GM21576 (cell line): ENCODE data around the gene GABRR2.
"Not testable (repeated sequence)": the region's sequence is repeated elsewhere in the genome, so short reads cannot be mapped to it uniquely, and the experiment has no call there.

Source experiments
- ATAC-seq: cut with Tn5 transposase; IDR thresholded peaks from one replicate; pipeline ENCODE4 v1.9.1; 2021; ENCODE audit warnings: mild to moderate bottlenecking, moderate library complexity; ENCODE audit not compliant: unreplicated experiment

The GABRR2 gene

GRCh38 chr6:89260832-89261231, 54.3 kb downstream of the GABRR2 start:
- no peak for ATAC-seq

- ATAC-seq, result peak; percentile 40
Measured at GRCh38 chr6:89260310-89260709, 54.8 kb downstream of the GABRR2 start.

- peak; percentile 69 for ATAC-seq
Measured at GRCh38 chr6:89258912-89259311, 56.2 kb downstream of the GABRR2 start.

- ATAC-seq, result no peak
Measured at GRCh38 chr6:89257781-89258180, 57.3 kb downstream of the GABRR2 start.

- ATAC-seq, result no peak
Measured at GRCh38 chr6:89257346-89257745, 57.8 kb downstream of the GABRR2 start.

- ATAC-seq, result no peak
Measured at GRCh38 chr6:89255417-89255816, 59.7 kb downstream of the GABRR2 start.

- no peak for ATAC-seq
Measured at GRCh38 chr6:89254569-89254968, 60.5 kb downstream of the GABRR2 start.

GRCh38 chr6:89252907-89253306, 62.2 kb downstream of the GABRR2 start:
- no peak for ATAC-seq

GRCh38 chr6:89251976-89252375, 63.1 kb downstream of the GABRR2 start:
- no peak for ATAC-seq

- ATAC-seq, result no peak
Measured at GRCh38 chr6:89251170-89251569, 63.9 kb downstream of the GABRR2 start.

- ATAC-seq, result no peak
Measured at GRCh38 chr6:89250239-89250638, 64.9 kb downstream of the GABRR2 start.

GRCh38 chr6:89244241-89244985, 70.7 kb downstream of the GABRR2 start:
- no peak for ATAC-seq

- no peak for ATAC-seq
Measured at GRCh38 chr6:89243331-89243629, 71.8 kb downstream of the GABRR2 start.

GRCh38 chr6:89242574-89243330, 72.3 kb downstream of the GABRR2 start:
- no peak for ATAC-seq

GRCh38 chr6:89239338-89239737, 75.8 kb downstream of the GABRR2 start:
- ATAC-seq, result no peak

- ATAC-seq, result no peak
Measured at GRCh38 chr6:89237158-89237557, 77.9 kb downstream of the GABRR2 start.

GRCh38 chr6:89233605-89234004, 81.5 kb downstream of the GABRR2 start:
- not testable (repeated sequence) for ATAC-seq

GRCh38 chr6:89222712-89223039, 92.4 kb downstream of the GABRR2 start:
- no peak for ATAC-seq

- ATAC-seq, result no peak
Measured at GRCh38 chr6:89221971-89222711, 93.0 kb downstream of the GABRR2 start.

- ATAC-seq, result no peak
Measured at GRCh38 chr6:89221129-89221528, 94.0 kb downstream of the GABRR2 start.

- ATAC-seq, result no peak
Measured at GRCh38 chr6:89217299-89217910, 97.7 kb downstream of the GABRR2 start, which contains the start of gene GABRR1. Gene GABRR1, minus strand, starts transcription at chr6:89217358. Its CDS starts 36 bp downstream, at chr6:89217322.
